HL-60 (cell line): Measurements from ENCODE around the gene AFF3.

Source experiments
- DNase-seq, 2 experiments: peaks; one replicate each; pipeline ENCODE4 v3.0.0-alpha.2; 2010 to 2020; ENCODE audit warnings: low read depth in 1 of 2, low spot score in 1 of 2
- H3K27ac ChIP-seq: fragments of 250-450 bp; sonication (Bioruptor Pico); replicated peaks from 2 replicates; pipeline ENCODE4 v1.5.1; 2020; ENCODE audit warnings: mild to moderate bottlenecking, moderate library complexity
- H3K27me3 ChIP-seq: fragments of 250-450 bp; sonication (Bioruptor Pico); 2 replicates; pipeline ENCODE4 v1.5.1; 2021; ENCODE audit warnings: mild to moderate bottlenecking, moderate library complexity; ENCODE audit not compliant: insufficient read depth, poor library complexity, severe bottlenecking
- H3K4me3 ChIP-seq: replicated peaks from 2 replicates; pipeline ENCODE4 v1.5.1; 2011; ENCODE audit warnings: mild to moderate bottlenecking, control low read depth, low read length; ENCODE audit not compliant: insufficient read depth
- CTCF ChIP-seq: IDR thresholded peaks from one replicate; pipeline ENCODE4 v1.5.1; 2011; ENCODE audit warnings: low read length, control low read depth, inconsistent platforms; ENCODE audit not compliant: insufficient read depth
- GABPA ChIP-seq: IDR thresholded peaks from 2 replicates; pipeline ENCODE4 v1.6.1; 2012; ENCODE audit warnings: low read depth
- POLR2AphosphoS5 ChIP-seq: IDR thresholded peaks from 2 replicates; pipeline ENCODE4 v1.6.1; 2012; ENCODE audit warnings: low read depth
- REST ChIP-seq: IDR thresholded peaks from 2 replicates; pipeline ENCODE4 v1.6.1; 2012; ENCODE audit warnings: low read depth; ENCODE audit not compliant: insufficient replicate concordance
- SPI1 ChIP-seq: IDR thresholded peaks from 2 replicates; pipeline ENCODE4 v1.6.1; 2012; ENCODE audit warnings: low read depth, mild to moderate bottlenecking, borderline replicate concordance

Gene AFF3

GRCh38 chr2:100148883-100149282 lies 6.5 kb upstream of the AFF3 start:
- TF ChIP-seq POLR2AphosphoS5 (no peak), CTCF (no peak), GABPA (no peak), REST (no peak), SPI1 (no peak)
- Histone ChIP-seq H3K4me3 (no peak overlapping the region), H3K27me3 (no peaks in the 10 kb centered on the region), H3K27ac (no peak overlapping the region)
- no peak for DNase-seq

- Histone ChIP-seq H3K4me3 (no peak overlapping the region), H3K27me3 (no peaks in the 10 kb centered on the region), H3K27ac (no peak overlapping the region)
- no peak for TF ChIP-seq POLR2AphosphoS5
- no peak for TF ChIP-seq CTCF
- TF ChIP-seq SPI1 = no peak
- TF ChIP-seq GABPA = no peak
- no peak for TF ChIP-seq REST
- no peak for DNase-seq
These were observed 4.2 kb upstream of the AFF3 start for GRCh38 chr2:100146657-100146960.

GRCh38 chr2:100145893-100146656 lies 3.7 kb upstream of the AFF3 start:
- DNase-seq = no peak
- Histone ChIP-seq H3K27me3 (no peaks in the 10 kb centered on the region), H3K27ac (no peak overlapping the region), H3K4me3 (no peak overlapping the region)
- TF ChIP-seq CTCF (no peak), REST (no peak), POLR2AphosphoS5 (no peak), GABPA (no peak), SPI1 (no peak)
